ENCODE measurements around the gene SERPIND1. TPM values are rescaled to one million over a fixed set of nuclear protein-coding genes. Genes with fewer than 3 reads are reported as not detected.

SERPIND1 gene, protein sequence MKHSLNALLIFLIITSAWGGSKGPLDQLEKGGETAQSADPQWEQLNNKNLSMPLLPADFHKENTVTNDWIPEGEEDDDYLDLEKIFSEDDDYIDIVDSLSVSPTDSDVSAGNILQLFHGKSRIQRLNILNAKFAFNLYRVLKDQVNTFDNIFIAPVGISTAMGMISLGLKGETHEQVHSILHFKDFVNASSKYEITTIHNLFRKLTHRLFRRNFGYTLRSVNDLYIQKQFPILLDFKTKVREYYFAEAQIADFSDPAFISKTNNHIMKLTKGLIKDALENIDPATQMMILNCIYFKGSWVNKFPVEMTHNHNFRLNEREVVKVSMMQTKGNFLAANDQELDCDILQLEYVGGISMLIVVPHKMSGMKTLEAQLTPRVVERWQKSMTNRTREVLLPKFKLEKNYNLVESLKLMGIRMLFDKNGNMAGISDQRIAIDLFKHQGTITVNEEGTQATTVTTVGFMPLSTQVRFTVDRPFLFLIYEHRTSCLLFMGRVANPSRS
- polyA plus RNA-seq (2013, experiment 1 of 2), result 0.06 TPM
- polyA plus RNA-seq (2013, experiment 2 of 2), result 0.05 TPM

DNA sequence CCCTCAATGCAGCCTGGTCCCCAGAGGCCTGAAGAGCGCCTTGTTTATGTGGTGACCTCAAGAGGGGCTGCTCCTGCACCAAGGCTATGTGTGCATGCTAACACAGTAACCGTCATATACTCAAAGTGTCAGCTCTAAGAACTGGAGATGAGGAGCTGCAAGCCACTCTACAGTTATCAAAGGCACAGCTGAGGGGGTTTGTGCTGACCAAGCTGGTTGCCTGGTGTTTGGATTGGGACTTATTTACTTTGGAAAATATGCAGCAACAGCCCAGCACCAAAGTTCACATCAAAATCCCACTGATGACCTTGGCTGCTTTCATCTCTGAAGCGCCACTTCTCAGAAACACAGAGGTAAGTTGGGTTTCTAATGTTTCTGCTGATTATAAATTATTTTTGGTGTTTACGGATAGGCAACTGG lies at the start of gene SERPIND1:
SERPIND1 (plus strand) TSS at position 321 of the 420 bp plus-strand sequence. CDS start 5,200 bp downstream, outside the sequence.
- Histone ChIP-seq H3K4me1 (ENCODE audit: control insufficient read depth, insufficient read depth, low read depth, low read length) (peaks cover 2% of the 10 kb centered on the region), H3K18ac (ENCODE audit: low read depth in 1 of 2, low read length in 2 of 2) (no peak within 1 kb of the TSS)

GRCh38 chr22:20724676-20725454 lies 49.0 kb upstream of the SERPIND1 start:
- Histone ChIP-seq H2BK15ac (ENCODE audit: low read depth, poor library complexity, severe bottlenecking) (no peak overlapping the region), H3K27ac (ENCODE audit: low read length, poor library complexity, severe bottlenecking) (no peak overlapping the region), H3K14ac (ENCODE audit: low read length in 2 of 2) (no peak overlapping the region), H3K4me2 (ENCODE audit: low read length, poor library complexity, severe bottlenecking) (no peak overlapping the region), H3K4me1 (ENCODE audit: control insufficient read depth, insufficient read depth, low read depth, low read length) (no peaks in the 10 kb centered on the region), H3K4me3 (ENCODE audit: insufficient read depth in 1 of 2, low read depth in 1 of 2, low read length in 2 of 2) (no peak overlapping the region), H3K23ac (ENCODE audit: low read length in 2 of 2) (no peak overlapping the region), H3K4ac (ENCODE audit: low read depth in 1 of 2, low read length in 2 of 2) (no peak overlapping the region), H3K18ac (ENCODE audit: low read depth in 1 of 2, low read length in 2 of 2) (no peak overlapping the region), H2BK12ac (ENCODE audit: low read length in 2 of 2) (no peak overlapping the region), H2BK5ac (ENCODE audit: low read depth, low read length, poor library complexity, severe bottlenecking) (no peak overlapping the region), H2AK5ac (ENCODE audit: low read length, severe bottlenecking) (no peak overlapping the region), H4K8ac (ENCODE audit: low read length) (no peak overlapping the region), H3K36me3 (ENCODE audit: control insufficient read depth in 1 of 2, insufficient read depth in 2 of 2, low read depth in 1 of 2, low read length in 2 of 2) (peaks cover 52 to 67% of the 10 kb centered on the region in 2 experiments), H3K9me3 (ENCODE audit: control insufficient read depth, low read length) (no peaks in the 10 kb centered on the region), H3K27me3 (ENCODE audit: control insufficient read depth in 1 of 2, insufficient read depth in 1 of 2, low read length in 2 of 2) (no peaks in the 10 kb centered on the region), H2BK120ac (ENCODE audit: low read depth, low read length) (no peak overlapping the region), H3K9ac (ENCODE audit: low read length) (no peak overlapping the region), H4K91ac (ENCODE audit: low read length) (no peak overlapping the region), H3K79me1 (replicated peaks; ENCODE audit: low read length, poor library complexity, severe bottlenecking) (no peaks in the 10 kb centered on the region), H2AFZ (ENCODE audit: low read depth, low read length) (no peak overlapping the region)
- 94% methylated on average over 8 of the region's 9 CpGs for WGBS
- no peak for DNase-seq

More for the DNA sequence above, at the start of gene SERPIND1:
- Histone ChIP-seq H4K91ac (ENCODE audit: low read length) (no peak within 1 kb of the TSS), H3K14ac (ENCODE audit: low read length in 2 of 2) (peak within 1 kb of the TSS in 1 of 2 experiments; percentile 31), H2AFZ (ENCODE audit: low read depth, low read length) (no peak within 1 kb of the TSS), H3K9me3 (ENCODE audit: control insufficient read depth, low read length) (no peaks in the 10 kb centered on the region), H2BK12ac (ENCODE audit: low read length in 2 of 2) (no peak within 1 kb of the TSS), H4K8ac (ENCODE audit: low read length) (no peak within 1 kb of the TSS), H3K27me3 (ENCODE audit: control insufficient read depth in 1 of 2, insufficient read depth in 1 of 2, low read length in 2 of 2) (no peaks in the 10 kb centered on the region), H3K23ac (ENCODE audit: low read length in 2 of 2) (no peak within 1 kb of the TSS), H2BK15ac (ENCODE audit: low read depth, poor library complexity, severe bottlenecking) (no peak within 1 kb of the TSS), H3K4me3 (ENCODE audit: insufficient read depth in 1 of 2, low read depth in 1 of 2, low read length in 2 of 2) (no peak within 1 kb of the TSS), H2BK5ac (ENCODE audit: low read depth, low read length, poor library complexity, severe bottlenecking) (no peak within 1 kb of the TSS), H2BK120ac (ENCODE audit: low read depth, low read length) (no peak within 1 kb of the TSS), H3K79me1 (replicated peaks; ENCODE audit: low read length, poor library complexity, severe bottlenecking) (peaks cover 4% of the 10 kb centered on the region), H3K4ac (ENCODE audit: low read depth in 1 of 2, low read length in 2 of 2) (no peak within 1 kb of the TSS), H3K36me3 (ENCODE audit: control insufficient read depth in 1 of 2, insufficient read depth in 2 of 2, low read depth in 1 of 2, low read length in 2 of 2) (peaks cover 13 to 41% of the 10 kb centered on the region in 2 experiments), H3K27ac (ENCODE audit: low read length, poor library complexity, severe bottlenecking) (no peak within 1 kb of the TSS), H2AK5ac (ENCODE audit: low read length, severe bottlenecking) (no peak within 1 kb of the TSS), H3K9ac (ENCODE audit: low read length) (no peak within 1 kb of the TSS), H3K4me2 (ENCODE audit: low read length, poor library complexity, severe bottlenecking) (no peak within 1 kb of the TSS)
- WGBS, result 93% methylated on average over 4 of the region's 4 CpGs
- DNase-seq, result no peak

GRCh38 chr22:20725987-20726558 lies 47.8 kb upstream of the SERPIND1 start:
- Histone ChIP-seq H3K9me3 (ENCODE audit: control insufficient read depth, low read length) (no peaks in the 10 kb centered on the region), H2BK5ac (ENCODE audit: low read depth, low read length, poor library complexity, severe bottlenecking) (no peak overlapping the region), H3K23ac (ENCODE audit: low read length in 2 of 2) (no peak overlapping the region), H3K18ac (ENCODE audit: low read depth in 1 of 2, low read length in 2 of 2) (no peak overlapping the region), H2BK12ac (ENCODE audit: low read length in 2 of 2) (no peak overlapping the region), H3K27me3 (ENCODE audit: control insufficient read depth in 1 of 2, insufficient read depth in 1 of 2, low read length in 2 of 2) (no peaks in the 10 kb centered on the region), H3K36me3 (ENCODE audit: control insufficient read depth in 1 of 2, insufficient read depth in 2 of 2, low read depth in 1 of 2, low read length in 2 of 2) (peaks cover 49 to 65% of the 10 kb centered on the region in 2 experiments), H3K4ac (ENCODE audit: low read depth in 1 of 2, low read length in 2 of 2) (no peak overlapping the region), H3K27ac (ENCODE audit: low read length, poor library complexity, severe bottlenecking) (no peak overlapping the region), H3K9ac (ENCODE audit: low read length) (no peak overlapping the region), H2AK5ac (ENCODE audit: low read length, severe bottlenecking) (no peak overlapping the region), H3K4me3 (ENCODE audit: insufficient read depth in 1 of 2, low read depth in 1 of 2, low read length in 2 of 2) (no peak overlapping the region), H2BK120ac (ENCODE audit: low read depth, low read length) (no peak overlapping the region), H3K79me1 (replicated peaks; ENCODE audit: low read length, poor library complexity, severe bottlenecking) (no peaks in the 10 kb centered on the region), H4K8ac (ENCODE audit: low read length) (no peak overlapping the region), H2BK15ac (ENCODE audit: low read depth, poor library complexity, severe bottlenecking) (no peak overlapping the region), H3K4me2 (ENCODE audit: low read length, poor library complexity, severe bottlenecking) (no peak overlapping the region), H3K4me1 (ENCODE audit: control insufficient read depth, insufficient read depth, low read depth, low read length) (no peaks in the 10 kb centered on the region), H4K91ac (ENCODE audit: low read length) (no peak overlapping the region), H2AFZ (ENCODE audit: low read depth, low read length) (no peak overlapping the region), H3K14ac (ENCODE audit: low read length in 2 of 2) (peak overlapping the region in 1 of 2 experiments; percentile 46)
- no peak for DNase-seq
- WGBS, result 95% methylated on average over 11 of the region's 11 CpGs

Measured in mesenchymal stem cell (in vitro differentiated cells and primary cell).